CD4-positive, CD25-positive, alpha-beta regulatory T cell (primary cell): Measurements from ENCODE around the gene DLGAP4. TPM values are rescaled to one million over a fixed set of nuclear protein-coding genes. Genes with fewer than 3 reads are reported as not detected.

Source experiments
- ATAC-seq, 2 donors: fragments of 150-1000 bp; cut with Tn5 transposase; one replicate each; pipeline ENCODE4 v1.10.0; 2021; ENCODE audit warnings: low read depth in 2 of 2, moderate number of reproducible peaks in 2 of 2, moderate library complexity in 1 of 2
- DNase-seq, 3 donors: peaks; one replicate each; pipeline versions ENCODE4 v3.0.0 to v3.0.0-alpha.2; 2012 to 2022; ENCODE audit warnings: mixed read lengths in 1 of 3
- H3K27ac ChIP-seq: one replicate; pipeline ENCODE4 v1.7.0; 2013; ENCODE audit warnings: mild to moderate bottlenecking, low read length; ENCODE audit not compliant: insufficient read depth, poor library complexity, severe bottlenecking
- H3K27me3 ChIP-seq: one replicate; pipeline ENCODE4 v1.7.0; 2013; ENCODE audit warnings: low read length; ENCODE audit not compliant: control insufficient read depth, insufficient read depth
- H3K36me3 ChIP-seq: one replicate; pipeline ENCODE4 v1.7.0; 2013; ENCODE audit warnings: mild to moderate bottlenecking, low read length, moderate library complexity; ENCODE audit not compliant: control insufficient read depth, insufficient read depth
- H3K4me1 ChIP-seq: 2 replicates; pipeline ENCODE4 v1.7.0; 2013; ENCODE audit warnings: mild to moderate bottlenecking, low read length; ENCODE audit not compliant: insufficient read depth, control insufficient read depth, poor library complexity, severe bottlenecking
- H3K4me3 ChIP-seq: one replicate; pipeline ENCODE4 v1.7.0; 2013; ENCODE audit warnings: low read depth, mild to moderate bottlenecking, low read length, moderate library complexity
- H3K9me3 ChIP-seq, 2 experiments: 1 replicate in 1 of 2; 2 replicates in 1 of 2; pipeline ENCODE4 v1.7.0; 2013; ENCODE audit warnings: low read length in 2 of 2, mild to moderate bottlenecking in 1 of 2, moderate library complexity in 1 of 2; ENCODE audit not compliant: control insufficient read depth in 2 of 2
- H3K27ac Mint-ChIP-seq, 3 donors: one replicate each; pipeline ENCODE4 v1.8.0; 2020 to 2022; ENCODE audit warnings: mild to moderate bottlenecking in 3 of 3, mixed read lengths in 3 of 3, moderate library complexity in 2 of 3
- H3K27me3 Mint-ChIP-seq: one replicate; pipeline ENCODE4 v1.8.0; 2022; ENCODE audit warnings: mild to moderate bottlenecking, mixed read lengths
- H3K36me3 Mint-ChIP-seq: one replicate; pipeline ENCODE4 v1.8.0; 2020; ENCODE audit warnings: mixed read lengths
- H3K4me1 Mint-ChIP-seq, 4 donors: one replicate each; pipeline ENCODE4 v1.8.0; 2020 to 2022; ENCODE audit warnings: mixed read lengths in 4 of 4, mild to moderate bottlenecking in 1 of 4
- H3K4me3 Mint-ChIP-seq, 4 donors: one replicate each; pipeline ENCODE4 v1.8.0; 2020 to 2022; ENCODE audit warnings: mild to moderate bottlenecking in 4 of 4, mixed read lengths in 4 of 4, moderate library complexity in 3 of 4
- H3K9me3 Mint-ChIP-seq, 7 donors: one replicate each; pipeline ENCODE4 v1.8.0; 2020 to 2022; ENCODE audit warnings: mixed read lengths in 7 of 7, mild to moderate bottlenecking in 3 of 7, moderate library complexity in 2 of 7
- polyA plus RNA-seq, 4 donors: library from polyadenylated mRNA; unstranded; fragments of 300-500 nt; fragmentation: Illumina TruSeq; gene quantifications; one replicate each; pipeline ENCODE4 v1.2.3, GENCODE V29; 2021
- total RNA-seq: library from RNA; stranded (reverse); gene quantifications from one replicate; pipeline ENCODE4 v1.2.3, GENCODE V29; 2022

Gene DLGAP4
- total and polyA plus RNA-seq, 5 donors from 2014 or later, result 10.8 to 43.5 (median 14.7) TPM

DNA sequence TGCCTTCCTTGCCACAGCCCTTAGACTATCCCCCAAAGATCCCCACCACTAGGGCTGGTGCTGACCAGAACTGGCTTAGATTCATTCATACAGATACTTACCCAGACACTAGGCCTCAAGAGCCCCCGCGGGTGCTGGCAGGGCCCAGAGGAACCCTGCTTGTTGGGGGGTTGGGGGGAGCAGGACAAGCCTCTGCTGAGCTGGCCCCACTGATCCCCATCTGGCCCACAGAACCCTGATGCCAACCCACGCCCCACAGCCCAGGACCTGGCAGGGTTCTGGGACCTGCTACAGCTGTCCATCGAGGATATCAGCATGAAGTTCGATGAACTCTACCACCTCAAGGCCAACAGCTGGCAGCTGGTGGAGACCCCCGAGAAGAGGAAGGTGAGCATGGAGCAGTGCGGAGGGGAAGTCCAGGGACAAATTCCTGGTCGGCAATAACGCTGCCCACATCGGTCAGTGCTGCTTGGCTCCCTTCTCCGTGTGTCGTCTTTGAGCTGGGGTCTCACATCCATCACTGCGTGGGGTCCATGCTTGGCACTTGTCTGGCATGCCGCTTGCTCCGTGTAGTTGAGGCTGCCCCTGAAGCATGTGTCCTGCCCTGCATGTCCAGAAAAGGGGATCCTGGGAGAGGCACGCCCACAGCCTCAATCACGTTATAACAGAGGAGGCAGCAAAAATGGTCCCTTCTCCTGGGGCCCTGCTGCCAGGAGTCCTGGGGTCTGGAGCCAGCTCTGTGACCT is 219.7 kb downstream of the DLGAP4 start:
- H3K36me3 ChIP-seq, result peaks cover 32% of the 10 kb centered on the region
- no peaks in the 10 kb centered on the region for H3K27me3 ChIP-seq
- DNase-seq (no peak), ATAC-seq (no peak)
- no peak overlapping the region for H3K27ac ChIP-seq
- H3K9me3 Mint-ChIP-seq, result no peaks in the 10 kb centered on the region
- H3K4me3 ChIP-seq, result no peak overlapping the region
- peaks cover 0 to 10% (median 3%) of the 10 kb centered on the region in 4 donors for H3K4me1 Mint-ChIP-seq
- peaks cover 21% of the 10 kb centered on the region for H3K36me3 Mint-ChIP-seq
- no peaks in the 10 kb centered on the region for H3K27me3 Mint-ChIP-seq
- no peaks in the 10 kb centered on the region for H3K4me1 ChIP-seq
- no peaks in the 10 kb centered on the region for H3K9me3 ChIP-seq
- H3K27ac Mint-ChIP-seq, result no peak overlapping the region
- H3K4me3 Mint-ChIP-seq, result no peak overlapping the region

DNA sequence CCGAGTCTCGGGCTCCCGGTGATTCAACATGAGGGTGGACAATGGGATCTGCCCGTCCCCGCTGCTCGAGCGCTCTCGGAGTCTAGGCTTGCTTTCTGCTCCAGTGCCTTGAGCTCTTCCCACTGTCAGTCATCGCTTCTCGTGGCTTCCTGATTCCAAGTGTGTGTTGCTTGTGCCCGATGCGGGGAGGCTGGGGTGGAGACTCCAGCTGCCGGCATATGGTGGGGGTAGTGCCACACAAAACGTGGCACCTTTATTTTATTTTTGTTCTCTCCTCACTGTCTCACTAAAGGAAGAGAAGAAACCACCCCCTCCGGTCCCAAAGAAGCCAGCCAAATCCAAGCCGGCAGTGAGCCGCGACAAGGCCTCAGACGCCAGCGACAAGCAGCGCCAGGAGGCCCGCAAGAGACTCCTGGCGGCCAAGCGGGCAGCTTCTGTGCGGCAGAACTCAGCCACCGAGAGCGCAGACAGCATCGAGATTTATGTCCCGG is 220.4 kb downstream of the DLGAP4 start:
- no peaks in the 10 kb centered on the region for H3K9me3 ChIP-seq
- Mint-ChIP-seq H3K4me1 (peaks cover 0 to 4% (median 2%) of the 10 kb centered on the region in 4 donors), H3K4me3 (no peak overlapping the region), H3K27me3 (no peaks in the 10 kb centered on the region), H3K9me3 (no peaks in the 10 kb centered on the region), H3K27ac (no peak overlapping the region), H3K36me3 (peaks cover 21% of the 10 kb centered on the region)
- no peak overlapping the region for H3K4me3 ChIP-seq
- no peaks in the 10 kb centered on the region for H3K4me1 ChIP-seq
- H3K27ac ChIP-seq, result no peak overlapping the region
- DNase-seq, result no peak
- ATAC-seq, result no peak
- no peaks in the 10 kb centered on the region for H3K27me3 ChIP-seq
- peaks cover 29% of the 10 kb centered on the region for H3K36me3 ChIP-seq

DNA sequence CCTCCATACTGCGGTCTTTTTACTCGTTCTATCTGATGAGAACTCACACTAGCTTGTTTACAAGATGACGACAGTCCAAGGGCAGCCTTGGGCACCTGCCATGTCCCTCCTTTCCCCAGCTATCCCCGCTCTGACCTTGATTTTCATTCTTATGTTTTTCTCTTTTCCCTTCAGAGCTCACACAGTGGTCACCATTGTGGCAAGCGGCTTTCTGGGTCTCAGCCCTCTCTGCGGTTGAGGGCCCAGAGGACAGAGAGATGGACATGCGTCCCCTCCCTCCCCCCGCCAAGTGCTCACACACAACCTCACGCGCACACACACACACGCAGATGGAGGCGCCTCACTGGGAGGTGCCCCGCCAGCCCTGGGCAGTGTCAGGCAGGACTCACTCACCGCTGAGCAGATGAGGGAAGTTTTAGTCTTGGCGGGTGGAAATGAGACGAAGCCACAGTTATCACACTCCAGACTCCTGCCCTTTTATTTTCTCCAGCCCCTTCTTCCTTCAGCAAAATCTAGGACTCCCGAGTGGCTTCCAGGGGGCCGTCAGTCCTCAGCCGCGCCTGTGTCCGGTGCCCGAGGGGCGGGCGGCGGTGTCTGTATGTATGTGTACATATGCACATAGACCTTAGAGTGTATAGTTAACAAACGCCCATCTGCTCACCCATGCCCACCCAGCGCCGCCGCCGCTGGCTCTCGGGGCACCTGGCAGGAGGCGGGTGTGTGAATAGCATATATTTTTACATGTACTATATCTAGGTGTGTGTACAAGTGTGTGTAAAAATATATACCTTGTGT is 221.4 kb downstream of the DLGAP4 start:
- no peak for ATAC-seq
- Histone ChIP-seq H3K4me1 (no peaks in the 10 kb centered on the region), H3K27me3 (no peaks in the 10 kb centered on the region), H3K9me3 (no peaks in the 10 kb centered on the region), H3K36me3 (peaks cover 29% of the 10 kb centered on the region), H3K4me3 (no peak overlapping the region), H3K27ac (no peak overlapping the region)
- Mint-ChIP-seq H3K4me1 (no peaks in the 10 kb centered on the region), H3K27me3 (no peaks in the 10 kb centered on the region), H3K4me3 (no peak overlapping the region), H3K36me3 (peaks cover 21% of the 10 kb centered on the region), H3K9me3 (no peaks in the 10 kb centered on the region), H3K27ac (no peak overlapping the region)
- DNase-seq, result no peak

DNA sequence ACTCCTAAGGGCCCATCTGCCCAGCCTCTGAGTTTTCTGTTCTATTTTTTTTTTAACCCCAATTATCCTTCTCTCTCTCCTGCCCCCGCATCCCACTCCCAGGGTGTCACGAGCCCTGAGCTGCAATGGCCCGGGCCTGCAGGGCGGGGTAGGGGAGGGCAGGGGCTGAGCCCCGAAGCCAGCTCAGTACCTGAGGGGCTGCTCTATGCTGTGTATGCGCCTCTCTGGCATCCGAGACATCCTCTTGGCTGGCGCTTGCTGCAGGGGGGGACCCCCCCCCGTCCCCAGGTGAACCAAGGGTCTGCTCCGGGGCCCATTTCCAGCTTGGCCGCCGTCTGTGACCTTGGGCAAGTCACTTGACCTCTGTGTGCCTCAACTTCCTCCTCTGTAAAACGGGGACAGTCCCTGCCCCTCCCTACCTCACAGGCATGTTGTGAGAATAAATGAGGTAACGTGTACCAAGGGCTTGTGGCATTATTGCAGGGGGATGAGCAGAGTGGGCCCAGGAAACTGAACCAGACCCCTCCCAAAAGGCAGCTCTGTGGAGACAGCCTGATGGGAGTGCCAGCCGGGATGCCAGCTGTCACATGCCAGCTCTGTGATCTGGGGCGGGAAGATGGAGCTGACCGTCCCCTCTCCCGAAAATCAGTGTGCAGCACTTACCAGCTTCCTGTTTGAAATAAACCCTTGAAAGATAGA is 222.2 kb downstream of the DLGAP4 start:
- Histone ChIP-seq H3K9me3 (no peaks in the 10 kb centered on the region), H3K4me1 (no peaks in the 10 kb centered on the region), H3K36me3 (peaks cover 27% of the 10 kb centered on the region), H3K27ac (no peak overlapping the region), H3K4me3 (no peak overlapping the region), H3K27me3 (no peaks in the 10 kb centered on the region)
- DNase-seq, result no peak
- no peak for ATAC-seq
- H3K36me3 Mint-ChIP-seq, result peaks cover 21% of the 10 kb centered on the region
- no peak overlapping the region for H3K27ac Mint-ChIP-seq
- H3K4me1 Mint-ChIP-seq, result no peaks in the 10 kb centered on the region
- peaks cover 0 to 2% (median 0%) of the 10 kb centered on the region in 7 donors for H3K9me3 Mint-ChIP-seq
- H3K27me3 Mint-ChIP-seq, result no peaks in the 10 kb centered on the region
- no peak overlapping the region for H3K4me3 Mint-ChIP-seq

DNA sequence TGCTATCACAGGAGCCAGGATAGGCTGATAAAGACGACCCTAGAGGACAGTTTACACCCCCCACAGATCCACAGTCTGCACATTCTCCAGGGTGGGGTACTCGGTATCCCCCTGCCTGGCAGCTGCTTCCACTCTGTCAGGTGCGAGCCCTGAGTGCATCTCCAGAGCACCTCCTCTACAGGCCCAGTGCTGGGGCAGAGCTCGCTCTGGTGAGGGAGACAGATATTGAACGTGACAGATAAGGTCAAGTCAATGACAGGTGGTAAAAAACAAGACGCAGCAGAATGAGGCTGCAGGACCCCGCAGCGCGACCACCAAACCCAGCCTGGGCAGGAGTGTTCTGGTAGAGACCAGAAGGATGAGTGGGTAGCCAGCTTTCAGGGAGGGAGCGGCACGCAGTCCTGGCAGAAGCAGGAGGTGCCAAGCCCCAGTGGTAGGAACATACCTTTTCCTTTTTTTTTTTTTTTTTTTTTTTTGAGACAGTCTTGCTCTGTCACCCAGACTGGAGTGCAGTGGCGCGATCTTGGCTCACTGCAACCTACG is 222.8 kb downstream of the DLGAP4 start:
- Histone ChIP-seq H3K9me3 (no peaks in the 10 kb centered on the region), H3K4me3 (no peak overlapping the region), H3K27me3 (no peaks in the 10 kb centered on the region), H3K4me1 (no peaks in the 10 kb centered on the region), H3K36me3 (peaks cover 25% of the 10 kb centered on the region), H3K27ac (no peak overlapping the region)
- DNase-seq (no peak), ATAC-seq (no peak)
- Mint-ChIP-seq H3K27me3 (no peaks in the 10 kb centered on the region), H3K4me3 (no peak overlapping the region), H3K9me3 (peaks cover 0 to 2% (median 0%) of the 10 kb centered on the region in 7 donors), H3K27ac (no peak overlapping the region), H3K4me1 (no peaks in the 10 kb centered on the region), H3K36me3 (peaks cover 19% of the 10 kb centered on the region)

DNA sequence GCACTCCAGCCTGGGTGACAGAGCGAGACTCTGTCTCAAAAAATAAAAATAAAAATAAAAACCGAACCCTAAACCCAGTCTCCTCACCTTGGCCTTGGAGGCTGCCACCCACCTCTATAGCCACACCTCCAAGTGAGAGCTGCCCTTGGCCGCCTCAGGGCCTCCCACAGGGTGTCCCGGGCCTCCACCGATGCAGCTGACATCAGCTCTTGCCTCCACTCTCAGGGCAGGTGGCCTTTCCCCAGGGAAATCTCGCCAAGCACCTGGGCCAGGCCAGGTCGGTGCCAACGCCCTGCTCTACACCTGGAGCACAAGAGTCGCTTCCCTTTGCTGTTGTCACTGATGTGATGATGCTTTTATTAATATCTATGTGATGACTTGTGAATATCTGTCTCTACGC is 226.2 kb downstream of the DLGAP4 start:
- Mint-ChIP-seq H3K27ac (no peak overlapping the region), H3K27me3 (peaks cover 7% of the 10 kb centered on the region)
- H3K27ac ChIP-seq, result no peak overlapping the region

DNA sequence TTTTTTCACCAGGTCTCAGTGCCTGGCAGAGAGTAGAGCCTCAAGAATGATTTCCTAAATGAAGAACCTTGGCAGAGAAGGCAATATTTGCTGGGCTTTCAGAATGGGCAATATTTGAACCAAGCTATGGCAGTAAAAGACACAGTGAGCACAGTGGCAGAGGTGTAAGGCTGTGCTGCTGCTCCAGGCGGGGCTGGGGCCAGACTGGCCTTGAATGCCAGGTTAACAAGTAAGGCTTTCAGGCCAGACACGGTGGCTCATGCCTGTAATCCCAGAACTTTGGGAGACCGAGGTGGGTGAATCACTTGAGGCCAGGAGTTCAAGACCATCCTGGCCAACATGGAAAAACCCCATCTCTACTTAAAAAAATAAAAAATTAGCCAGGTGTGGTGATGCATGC is 226.7 kb downstream of the DLGAP4 start:
- Mint-ChIP-seq H3K9me3 (peaks cover 0 to 2% (median 0%) of the 10 kb centered on the region in 7 donors), H3K4me1 (no peaks in the 10 kb centered on the region), H3K27me3 (peaks cover 9% of the 10 kb centered on the region), H3K27ac (no peak overlapping the region), H3K4me3 (no peak overlapping the region), H3K36me3 (no peaks in the 10 kb centered on the region)
- Histone ChIP-seq H3K27ac (no peak overlapping the region), H3K9me3 (no peaks in the 10 kb centered on the region), H3K4me3 (no peak overlapping the region), H3K27me3 (no peaks in the 10 kb centered on the region), H3K4me1 (no peaks in the 10 kb centered on the region), H3K36me3 (no peaks in the 10 kb centered on the region)
- ATAC-seq (no peak), DNase-seq (no peak)

More for the DNA sequence above, 226.2 kb downstream of the DLGAP4 start:
- no peaks in the 10 kb centered on the region for H3K9me3 ChIP-seq
- DNase-seq (no peak), ATAC-seq (no peak)
- H3K9me3 Mint-ChIP-seq, result peaks cover 0 to 2% (median 0%) of the 10 kb centered on the region in 7 donors
- H3K36me3 ChIP-seq, result peaks cover 2% of the 10 kb centered on the region
- H3K4me1 ChIP-seq, result no peaks in the 10 kb centered on the region
- no peaks in the 10 kb centered on the region for H3K27me3 ChIP-seq
- no peak overlapping the region for H3K4me3 ChIP-seq
- no peak overlapping the region for H3K4me3 Mint-ChIP-seq
- H3K4me1 Mint-ChIP-seq, result no peaks in the 10 kb centered on the region
- H3K36me3 Mint-ChIP-seq, result peaks cover 1% of the 10 kb centered on the region
